Measurements from ENCODE around the gene HDAC4. TPM values are rescaled to one million over a fixed set of nuclear protein-coding genes. Genes with fewer than 3 reads are reported as not detected.

HDAC4 gene
- total and polyA plus RNA-seq, 3 experiments from 2014 or later = 8.3 to 28.8 (median 24.0) TPM

GRCh38 chr2:239092571-239093294 is 308.1 kb downstream of the HDAC4 start:
- H3K4me3 ChIP-seq (ENCODE audit: low read length) = no peak overlapping the region
- no peaks in the 10 kb centered on the region for H3K27me3 ChIP-seq (ENCODE audit: insufficient read depth, low read length, poor library complexity, severe bottlenecking)
- no peaks in the 10 kb centered on the region for H3K9me3 ChIP-seq (ENCODE audit: low read length)
- POLR2A ChIA-PET = no interaction called here
- H3K36me3 Mint-ChIP-seq = peaks cover 0 to 59% (median 7%) of the 10 kb centered on the region in 3 donors
- H3K9me3 Mint-ChIP-seq = no peaks in the 10 kb centered on the region
- no peak overlapping the region for H3K4me3 Mint-ChIP-seq
- no peaks in the 10 kb centered on the region for H3K4me1 Mint-ChIP-seq
- H3K27ac ChIP-seq (ENCODE audit: low read depth, low read length) = no peak overlapping the region
- CTCF ChIA-PET = no interaction called here
- H3K36me3 ChIP-seq (ENCODE audit: insufficient read depth, low read length) = peaks cover 4% of the 10 kb centered on the region
- no peak overlapping the region for H3K27ac Mint-ChIP-seq
- no peaks in the 10 kb centered on the region for H3K4me1 ChIP-seq (ENCODE audit: insufficient read depth, low read length)
- H3K27me3 Mint-ChIP-seq = no peaks in the 10 kb centered on the region
- no peak for DNase-seq

GRCh38 chr2:239089884-239090283 is 310.9 kb downstream of the HDAC4 start:
- peaks cover 4% of the 10 kb centered on the region for H3K36me3 ChIP-seq (ENCODE audit: insufficient read depth, low read length)
- H3K27ac ChIP-seq (ENCODE audit: low read depth, low read length) = no peak overlapping the region
- Mint-ChIP-seq H3K4me3 (no peak overlapping the region), H3K27ac (peak overlapping the region in 1 of 8 donors; percentile 41), H3K36me3 (peaks cover 0 to 69% (median 9%) of the 10 kb centered on the region in 3 donors), H3K4me1 (no peaks in the 10 kb centered on the region), H3K9me3 (no peaks in the 10 kb centered on the region), H3K27me3 (no peaks in the 10 kb centered on the region)
- POLR2A ChIA-PET = interaction anchor here (0.6 kb wide), 1 partner anchor 22 kb away, joined by 3 read pairs; no protein-coding TSS in a partner anchor
- CTCF ChIA-PET = interaction anchor here (1.6 kb wide), 1 partner anchor 9 kb away, joined by 4 read pairs; no protein-coding TSS in a partner anchor
- H3K27me3 ChIP-seq (ENCODE audit: insufficient read depth, low read length, poor library complexity, severe bottlenecking) = no peaks in the 10 kb centered on the region
- H3K4me3 ChIP-seq (ENCODE audit: low read length) = no peak overlapping the region
- no peaks in the 10 kb centered on the region for H3K9me3 ChIP-seq (ENCODE audit: low read length)
- DNase-seq = no peak
- H3K4me1 ChIP-seq (ENCODE audit: insufficient read depth, low read length) = no peaks in the 10 kb centered on the region

- Mint-ChIP-seq H3K36me3 (peaks cover 3 to 75% (median 12%) of the 10 kb centered on the region in 3 donors), H3K27me3 (no peaks in the 10 kb centered on the region), H3K4me3 (no peak overlapping the region), H3K9me3 (no peaks in the 10 kb centered on the region), H3K27ac (peak overlapping the region in 1 of 8 donors; percentile 38), H3K4me1 (no peaks in the 10 kb centered on the region)
- POLR2A ChIA-PET = no interaction called here
- Histone ChIP-seq H3K27me3 (ENCODE audit: insufficient read depth, low read length, poor library complexity, severe bottlenecking) (no peaks in the 10 kb centered on the region), H3K9me3 (ENCODE audit: low read length) (no peaks in the 10 kb centered on the region), H3K4me1 (ENCODE audit: insufficient read depth, low read length) (no peaks in the 10 kb centered on the region), H3K27ac (ENCODE audit: low read depth, low read length) (no peak overlapping the region), H3K36me3 (ENCODE audit: insufficient read depth, low read length) (no peaks in the 10 kb centered on the region), H3K4me3 (ENCODE audit: low read length) (no peak overlapping the region)
- no peak for DNase-seq
- CTCF ChIA-PET = no interaction called here
Measured at GRCh38 chr2:239087046-239087710, 313.6 kb downstream of the HDAC4 start.

- peaks cover 3 to 80% (median 12%) of the 10 kb centered on the region in 3 donors for H3K36me3 Mint-ChIP-seq
- H3K27me3 ChIP-seq (ENCODE audit: insufficient read depth, low read length, poor library complexity, severe bottlenecking) = no peaks in the 10 kb centered on the region
- H3K9me3 Mint-ChIP-seq = no peaks in the 10 kb centered on the region
- H3K27ac ChIP-seq (ENCODE audit: low read depth, low read length) = no peak overlapping the region
- H3K4me1 Mint-ChIP-seq = no peaks in the 10 kb centered on the region
- no peaks in the 10 kb centered on the region for H3K36me3 ChIP-seq (ENCODE audit: insufficient read depth, low read length)
- no peaks in the 10 kb centered on the region for H3K4me1 ChIP-seq (ENCODE audit: insufficient read depth, low read length)
- peak overlapping the region in 3 of 8 donors; percentile 19 to 61 (median 39) for H3K27ac Mint-ChIP-seq
- no peaks in the 10 kb centered on the region for H3K9me3 ChIP-seq (ENCODE audit: low read length)
- POLR2A ChIA-PET = no interaction called here
- no peak overlapping the region for H3K4me3 Mint-ChIP-seq
- no peak for DNase-seq
- H3K27me3 Mint-ChIP-seq = no peaks in the 10 kb centered on the region
- CTCF ChIA-PET = no interaction called here
- no peak overlapping the region for H3K4me3 ChIP-seq (ENCODE audit: low read length)
Measured at GRCh38 chr2:239086325-239087020, 314.3 kb downstream of the HDAC4 start.

- H3K9me3 Mint-ChIP-seq = no peaks in the 10 kb centered on the region
- CTCF ChIA-PET = no interaction called here
- H3K4me3 Mint-ChIP-seq = no peak overlapping the region
- Histone ChIP-seq H3K27ac (ENCODE audit: low read depth, low read length) (no peak overlapping the region), H3K36me3 (ENCODE audit: insufficient read depth, low read length) (no peaks in the 10 kb centered on the region), H3K27me3 (ENCODE audit: insufficient read depth, low read length, poor library complexity, severe bottlenecking) (no peaks in the 10 kb centered on the region), H3K4me1 (ENCODE audit: insufficient read depth, low read length) (no peaks in the 10 kb centered on the region), H3K9me3 (ENCODE audit: low read length) (no peaks in the 10 kb centered on the region), H3K4me3 (ENCODE audit: low read length) (no peak overlapping the region)
- POLR2A ChIA-PET = no interaction called here
- no peak for DNase-seq
- H3K27me3 Mint-ChIP-seq = no peaks in the 10 kb centered on the region
- H3K36me3 Mint-ChIP-seq = peaks cover 3 to 82% (median 12%) of the 10 kb centered on the region in 3 donors
- H3K4me1 Mint-ChIP-seq = no peaks in the 10 kb centered on the region
- no peak overlapping the region for H3K27ac Mint-ChIP-seq
Measured at GRCh38 chr2:239085201-239085992, 315.4 kb downstream of the HDAC4 start.

- Mint-ChIP-seq H3K27ac (peak overlapping the region in 2 of 8 donors; percentile 70), H3K4me3 (no peak overlapping the region), H3K9me3 (no peaks in the 10 kb centered on the region), H3K4me1 (no peaks in the 10 kb centered on the region), H3K27me3 (no peaks in the 10 kb centered on the region), H3K36me3 (peaks cover 7 to 87% (median 21%) of the 10 kb centered on the region in 3 donors)
- Histone ChIP-seq H3K27ac (ENCODE audit: low read depth, low read length) (no peak overlapping the region), H3K27me3 (ENCODE audit: insufficient read depth, low read length, poor library complexity, severe bottlenecking) (no peaks in the 10 kb centered on the region), H3K4me1 (ENCODE audit: insufficient read depth, low read length) (no peaks in the 10 kb centered on the region), H3K4me3 (ENCODE audit: low read length) (no peak overlapping the region), H3K36me3 (ENCODE audit: insufficient read depth, low read length) (no peaks in the 10 kb centered on the region), H3K9me3 (ENCODE audit: low read length) (no peaks in the 10 kb centered on the region)
- DNase-seq = no peak
- CTCF ChIA-PET = no interaction called here
- POLR2A ChIA-PET = no interaction called here
Measured at GRCh38 chr2:239084007-239084406, 316.8 kb downstream of the HDAC4 start.

GRCh38 chr2:239082425-239082824 is 318.4 kb downstream of the HDAC4 start:
- no peaks in the 10 kb centered on the region for H3K4me1 ChIP-seq (ENCODE audit: insufficient read depth, low read length)
- ChIA-PET POLR2A (no interaction called here), CTCF (no interaction called here)
- no peaks in the 10 kb centered on the region for H3K36me3 ChIP-seq (ENCODE audit: insufficient read depth, low read length)
- peaks cover 7 to 87% (median 19%) of the 10 kb centered on the region in 3 donors for H3K36me3 Mint-ChIP-seq
- H3K27ac ChIP-seq (ENCODE audit: low read depth, low read length) = no peak overlapping the region
- no peaks in the 10 kb centered on the region for H3K27me3 ChIP-seq (ENCODE audit: insufficient read depth, low read length, poor library complexity, severe bottlenecking)
- no peaks in the 10 kb centered on the region for H3K9me3 ChIP-seq (ENCODE audit: low read length)
- H3K27ac Mint-ChIP-seq = no peak overlapping the region
- H3K4me3 ChIP-seq (ENCODE audit: low read length) = no peak overlapping the region
- H3K4me1 Mint-ChIP-seq = no peaks in the 10 kb centered on the region
- H3K4me3 Mint-ChIP-seq = no peak overlapping the region
- DNase-seq = no peak
- no peaks in the 10 kb centered on the region for H3K27me3 Mint-ChIP-seq
- H3K9me3 Mint-ChIP-seq = no peaks in the 10 kb centered on the region
